ENCODE measurements around the gene TRIP4. TPM values are rescaled to one million over a fixed set of nuclear protein-coding genes. Genes with fewer than 3 reads are reported as not detected.
A peak's percentile ranks its signal among the peaks of the same experiment; 100 is the strongest.

The TRIP4 gene
- total and polyA plus RNA-seq, 9 of the 15 experiments (the other 6 are each of a cell fraction or from before 2014, with no cell fraction given): 7.6 to 23.3 (median 16.7) TPM

DNA sequence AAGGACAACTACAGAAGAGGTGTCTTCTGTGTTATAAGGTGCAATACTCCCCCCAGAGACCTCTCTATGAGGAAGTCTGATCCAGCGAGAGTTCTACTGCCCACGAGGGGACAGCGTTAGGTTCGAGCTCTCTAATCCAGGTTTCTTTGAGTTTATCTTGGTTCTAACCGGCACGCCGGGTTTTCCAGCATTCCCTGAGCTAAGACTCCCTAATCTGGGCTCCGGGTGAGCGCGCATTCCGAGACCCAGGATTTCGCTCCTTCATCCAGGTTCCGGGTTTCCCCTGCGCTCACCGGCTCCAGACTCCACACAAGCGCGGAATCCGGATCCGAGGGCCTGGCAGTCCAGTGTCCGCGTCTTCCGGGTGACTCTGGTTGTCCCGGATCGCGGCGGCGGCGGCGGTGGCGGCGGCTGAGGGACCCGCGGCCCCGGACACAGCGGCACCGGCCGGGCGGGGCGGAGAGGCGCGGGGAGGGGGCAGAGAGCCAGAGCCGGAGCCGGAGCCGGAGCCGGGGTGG is 72.6 kb downstream of the TRIP4 start, which contains the start of gene ZNF609 (continued):
- no peak for TF ChIP-seq ATF1 (CRISPR knock-in tag; IDR thresholded peaks at IDR 0.05)
- TF ChIP-seq ATF1 (tag; IDR thresholded peaks at IDR 0.05): peak; percentile 70
- TF ChIP-seq, protein P1, sequence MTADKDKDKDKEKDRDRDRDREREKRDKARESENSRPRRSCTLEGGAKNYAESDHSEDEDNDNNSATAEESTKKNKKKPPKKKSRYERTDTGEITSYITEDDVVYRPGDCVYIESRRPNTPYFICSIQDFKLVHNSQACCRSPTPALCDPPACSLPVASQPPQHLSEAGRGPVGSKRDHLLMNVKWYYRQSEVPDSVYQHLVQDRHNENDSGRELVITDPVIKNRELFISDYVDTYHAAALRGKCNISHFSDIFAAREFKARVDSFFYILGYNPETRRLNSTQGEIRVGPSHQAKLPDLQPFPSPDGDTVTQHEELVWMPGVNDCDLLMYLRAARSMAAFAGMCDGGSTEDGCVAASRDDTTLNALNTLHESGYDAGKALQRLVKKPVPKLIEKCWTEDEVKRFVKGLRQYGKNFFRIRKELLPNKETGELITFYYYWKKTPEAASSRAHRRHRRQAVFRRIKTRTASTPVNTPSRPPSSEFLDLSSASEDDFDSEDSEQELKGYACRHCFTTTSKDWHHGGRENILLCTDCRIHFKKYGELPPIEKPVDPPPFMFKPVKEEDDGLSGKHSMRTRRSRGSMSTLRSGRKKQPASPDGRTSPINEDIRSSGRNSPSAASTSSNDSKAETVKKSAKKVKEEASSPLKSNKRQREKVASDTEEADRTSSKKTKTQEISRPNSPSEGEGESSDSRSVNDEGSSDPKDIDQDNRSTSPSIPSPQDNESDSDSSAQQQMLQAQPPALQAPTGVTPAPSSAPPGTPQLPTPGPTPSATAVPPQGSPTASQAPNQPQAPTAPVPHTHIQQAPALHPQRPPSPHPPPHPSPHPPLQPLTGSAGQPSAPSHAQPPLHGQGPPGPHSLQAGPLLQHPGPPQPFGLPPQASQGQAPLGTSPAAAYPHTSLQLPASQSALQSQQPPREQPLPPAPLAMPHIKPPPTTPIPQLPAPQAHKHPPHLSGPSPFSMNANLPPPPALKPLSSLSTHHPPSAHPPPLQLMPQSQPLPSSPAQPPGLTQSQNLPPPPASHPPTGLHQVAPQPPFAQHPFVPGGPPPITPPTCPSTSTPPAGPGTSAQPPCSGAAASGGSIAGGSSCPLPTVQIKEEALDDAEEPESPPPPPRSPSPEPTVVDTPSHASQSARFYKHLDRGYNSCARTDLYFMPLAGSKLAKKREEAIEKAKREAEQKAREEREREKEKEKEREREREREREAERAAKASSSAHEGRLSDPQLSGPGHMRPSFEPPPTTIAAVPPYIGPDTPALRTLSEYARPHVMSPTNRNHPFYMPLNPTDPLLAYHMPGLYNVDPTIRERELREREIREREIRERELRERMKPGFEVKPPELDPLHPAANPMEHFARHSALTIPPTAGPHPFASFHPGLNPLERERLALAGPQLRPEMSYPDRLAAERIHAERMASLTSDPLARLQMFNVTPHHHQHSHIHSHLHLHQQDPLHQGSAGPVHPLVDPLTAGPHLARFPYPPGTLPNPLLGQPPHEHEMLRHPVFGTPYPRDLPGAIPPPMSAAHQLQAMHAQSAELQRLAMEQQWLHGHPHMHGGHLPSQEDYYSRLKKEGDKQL (CRISPR knock-in tag; IDR thresholded peaks at IDR 0.05; ENCODE audit: borderline replicate concordance): no peak
- TF ChIP-seq, protein P2, sequence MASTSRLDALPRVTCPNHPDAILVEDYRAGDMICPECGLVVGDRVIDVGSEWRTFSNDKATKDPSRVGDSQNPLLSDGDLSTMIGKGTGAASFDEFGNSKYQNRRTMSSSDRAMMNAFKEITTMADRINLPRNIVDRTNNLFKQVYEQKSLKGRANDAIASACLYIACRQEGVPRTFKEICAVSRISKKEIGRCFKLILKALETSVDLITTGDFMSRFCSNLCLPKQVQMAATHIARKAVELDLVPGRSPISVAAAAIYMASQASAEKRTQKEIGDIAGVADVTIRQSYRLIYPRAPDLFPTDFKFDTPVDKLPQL (IDR thresholded peaks at IDR 0.05; ENCODE audit: extremely low read depth, insufficient read length): no peak
- no peak for TF ChIP-seq FOXJ2 (tag; IDR thresholded peaks at IDR 0.05)
- no peak for TF ChIP-seq MCM7 (IDR thresholded peaks at IDR 0.05)
- TF ChIP-seq, protein P3, sequence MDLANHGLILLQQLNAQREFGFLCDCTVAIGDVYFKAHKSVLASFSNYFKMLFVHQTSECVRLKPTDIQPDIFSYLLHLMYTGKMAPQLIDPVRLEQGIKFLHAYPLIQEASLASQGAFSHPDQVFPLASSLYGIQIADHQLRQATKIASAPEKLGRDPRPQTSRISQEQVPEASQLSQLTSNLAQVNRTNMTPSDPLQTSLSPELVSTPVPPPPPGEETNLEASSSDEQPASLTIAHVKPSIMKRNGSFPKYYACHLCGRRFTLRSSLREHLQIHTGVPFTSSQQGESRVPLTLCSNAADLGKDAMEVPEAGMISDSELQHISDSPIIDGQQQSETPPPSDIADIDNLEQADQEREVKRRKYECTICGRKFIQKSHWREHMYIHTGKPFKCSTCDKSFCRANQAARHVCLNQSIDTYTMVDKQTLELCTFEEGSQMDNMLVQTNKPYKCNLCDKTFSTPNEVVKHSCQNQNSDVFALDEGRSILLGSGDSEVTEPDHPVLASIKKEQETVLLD (IDR thresholded peaks at IDR 0.05): peak; percentile 74
- no peak; the same call in 1 of the 2 replicates for TF ChIP-seq STAT5A (IDR thresholded peaks at IDR 0.05; ENCODE audit: borderline replicate concordance, low read length)
- no peak for TF ChIP-seq CHD4 (IDR thresholded peaks at IDR 0.05; ENCODE audit: insufficient read depth, insufficient replicate concordance, low read depth, low read length, poor library complexity, severe bottlenecking)
- no peak for TF ChIP-seq RUNX1 (IDR thresholded peaks at IDR 0.05; ENCODE audit: low read depth)
- TF ChIP-seq, protein P4, sequence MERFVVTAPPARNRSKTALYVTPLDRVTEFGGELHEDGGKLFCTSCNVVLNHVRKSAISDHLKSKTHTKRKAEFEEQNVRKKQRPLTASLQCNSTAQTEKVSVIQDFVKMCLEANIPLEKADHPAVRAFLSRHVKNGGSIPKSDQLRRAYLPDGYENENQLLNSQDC (CRISPR knock-in tag; IDR thresholded peaks at IDR 0.05): peak; percentile 82; the same call in 1 of the 2 replicates
- TF ChIP-seq DACH1 (IDR thresholded peaks at IDR 0.05; ENCODE audit: partially characterized antibody): no peak
- no peak for TF ChIP-seq ZNF146 (CRISPR knock-in tag; IDR thresholded peaks at IDR 0.05; ENCODE audit: unreplicated experiment)
- no peak for TF ChIP-seq SAP30 (IDR thresholded peaks at IDR 0.05; ENCODE audit: borderline replicate concordance, insufficient read depth, low read depth, low read length, poor library complexity, severe bottlenecking)
- TF ChIP-seq, protein P5, sequence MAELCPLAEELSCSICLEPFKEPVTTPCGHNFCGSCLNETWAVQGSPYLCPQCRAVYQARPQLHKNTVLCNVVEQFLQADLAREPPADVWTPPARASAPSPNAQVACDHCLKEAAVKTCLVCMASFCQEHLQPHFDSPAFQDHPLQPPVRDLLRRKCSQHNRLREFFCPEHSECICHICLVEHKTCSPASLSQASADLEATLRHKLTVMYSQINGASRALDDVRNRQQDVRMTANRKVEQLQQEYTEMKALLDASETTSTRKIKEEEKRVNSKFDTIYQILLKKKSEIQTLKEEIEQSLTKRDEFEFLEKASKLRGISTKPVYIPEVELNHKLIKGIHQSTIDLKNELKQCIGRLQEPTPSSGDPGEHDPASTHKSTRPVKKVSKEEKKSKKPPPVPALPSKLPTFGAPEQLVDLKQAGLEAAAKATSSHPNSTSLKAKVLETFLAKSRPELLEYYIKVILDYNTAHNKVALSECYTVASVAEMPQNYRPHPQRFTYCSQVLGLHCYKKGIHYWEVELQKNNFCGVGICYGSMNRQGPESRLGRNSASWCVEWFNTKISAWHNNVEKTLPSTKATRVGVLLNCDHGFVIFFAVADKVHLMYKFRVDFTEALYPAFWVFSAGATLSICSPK (IDR thresholded peaks at IDR 0.05; ENCODE audit: borderline replicate concordance): no peak
- TF ChIP-seq, protein P6, sequence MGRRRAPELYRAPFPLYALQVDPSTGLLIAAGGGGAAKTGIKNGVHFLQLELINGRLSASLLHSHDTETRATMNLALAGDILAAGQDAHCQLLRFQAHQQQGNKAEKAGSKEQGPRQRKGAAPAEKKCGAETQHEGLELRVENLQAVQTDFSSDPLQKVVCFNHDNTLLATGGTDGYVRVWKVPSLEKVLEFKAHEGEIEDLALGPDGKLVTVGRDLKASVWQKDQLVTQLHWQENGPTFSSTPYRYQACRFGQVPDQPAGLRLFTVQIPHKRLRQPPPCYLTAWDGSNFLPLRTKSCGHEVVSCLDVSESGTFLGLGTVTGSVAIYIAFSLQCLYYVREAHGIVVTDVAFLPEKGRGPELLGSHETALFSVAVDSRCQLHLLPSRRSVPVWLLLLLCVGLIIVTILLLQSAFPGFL (CRISPR knock-in tag; IDR thresholded peaks at IDR 0.05): no peak
- TF ChIP-seq U2AF1 (optimal IDR thresholded peaks at IDR 0.05; ENCODE audit: low read depth, low read length): no peak

Measured in K562 (cell line).